ENCODE data around the gene JPH2. TPM values are rescaled to one million over a fixed set of nuclear protein-coding genes. Genes with fewer than 3 reads are reported as not detected.
A peak's percentile ranks its signal among the peaks of the same experiment; 100 is the strongest.

JPH2 gene
- polyA plus RNA-seq, 1 experiment = 14.7 TPM

- TF ChIP-seq CTCF (IDR thresholded peaks at IDR 0.05; ENCODE audit: insufficient read depth, low read depth, low read length) = no peak
- H3K4me3 ChIP-seq (ENCODE audit: low read depth, low read length) = no peak overlapping the region
- CTCF ChIA-PET = interaction anchor here (1.1 to 2.7 kb wide), 2 partner anchors 45 to 48 kb away, joined by 3 to 10 read pairs; partner anchors contain the start of gene JPH2
- POLR2A ChIA-PET = no interaction called here
- H3K36me3 ChIP-seq (ENCODE audit: control insufficient read depth, insufficient read depth, low read length) = no peaks in the 10 kb centered on the region
- H3K27me3 ChIP-seq (ENCODE audit: control insufficient read depth, insufficient read depth, low read length) = no peaks in the 10 kb centered on the region
- peak; percentile 17 for DNase-seq (ENCODE audit: low read depth)
Measured at GRCh38 chr20:44142413-44142812, 44.6 kb downstream of the JPH2 start.

GRCh38 chr20:44141873-44142272, 45.1 kb downstream of the JPH2 start:
- Histone ChIP-seq H3K36me3 (ENCODE audit: control insufficient read depth, insufficient read depth, low read length) (no peaks in the 10 kb centered on the region), H3K27me3 (ENCODE audit: control insufficient read depth, insufficient read depth, low read length) (no peaks in the 10 kb centered on the region), H3K4me3 (ENCODE audit: low read depth, low read length) (no peak overlapping the region)
- no peak for TF ChIP-seq CTCF (IDR thresholded peaks at IDR 0.05; ENCODE audit: insufficient read depth, low read depth, low read length)
- DNase-seq (ENCODE audit: low read depth) = no peak
- CTCF ChIA-PET = interaction anchor here (1.1 to 2.7 kb wide), 2 partner anchors 45 to 48 kb away, joined by 3 to 10 read pairs; partner anchors contain the start of gene JPH2
- POLR2A ChIA-PET = no interaction called here

- CTCF ChIA-PET = interaction anchor here (0.8 to 1.5 kb wide), 3 partner anchors 12 to 51 kb away, joined by 3 to 6 read pairs (median 4); partner anchors contain the start of gene JPH2
- DNase-seq (ENCODE audit: low read depth) = no peak
- Histone ChIP-seq H3K36me3 (ENCODE audit: control insufficient read depth, insufficient read depth, low read length) (no peaks in the 10 kb centered on the region), H3K27me3 (ENCODE audit: control insufficient read depth, insufficient read depth, low read length) (no peaks in the 10 kb centered on the region), H3K4me3 (ENCODE audit: low read depth, low read length) (no peak overlapping the region)
- no peak for TF ChIP-seq CTCF (IDR thresholded peaks at IDR 0.05; ENCODE audit: insufficient read depth, low read depth, low read length)
- POLR2A ChIA-PET = no interaction called here
Measured at GRCh38 chr20:44138867-44139266, 48.1 kb downstream of the JPH2 start.

GRCh38 chr20:44137266-44137801, 49.7 kb downstream of the JPH2 start:
- Histone ChIP-seq H3K27me3 (ENCODE audit: control insufficient read depth, insufficient read depth, low read length) (no peaks in the 10 kb centered on the region), H3K36me3 (ENCODE audit: control insufficient read depth, insufficient read depth, low read length) (no peaks in the 10 kb centered on the region), H3K4me3 (ENCODE audit: low read depth, low read length) (no peak overlapping the region)
- CTCF ChIA-PET = interaction anchor here (0.7 to 1.6 kb wide), 3 partner anchors 21 to 297 kb away, joined by 3 to 9 read pairs (median 5); no protein-coding TSS in a partner anchor
- no peak for TF ChIP-seq CTCF (IDR thresholded peaks at IDR 0.05; ENCODE audit: insufficient read depth, low read depth, low read length)
- peak; percentile 17 for DNase-seq (ENCODE audit: low read depth)
- POLR2A ChIA-PET = no interaction called here

- no peaks in the 10 kb centered on the region for H3K36me3 ChIP-seq (ENCODE audit: control insufficient read depth, insufficient read depth, low read length)
- CTCF ChIA-PET = interaction anchor here (0.6 to 1.6 kb wide), 5 partner anchors 18 to 296 kb away, joined by 3 to 9 read pairs (median 3); no protein-coding TSS in a partner anchor
- DNase-seq (ENCODE audit: low read depth) = no peak
- POLR2A ChIA-PET = no interaction called here
- no peak for TF ChIP-seq CTCF (IDR thresholded peaks at IDR 0.05; ENCODE audit: insufficient read depth, low read depth, low read length)
- H3K27me3 ChIP-seq (ENCODE audit: control insufficient read depth, insufficient read depth, low read length) = no peaks in the 10 kb centered on the region
- no peak overlapping the region for H3K4me3 ChIP-seq (ENCODE audit: low read depth, low read length)
Measured at GRCh38 chr20:44136579-44137265, 50.3 kb downstream of the JPH2 start.

Data from BJ (cell line).